ENCODE results near the gene PITPNB. TPM values are rescaled to one million over a fixed set of nuclear protein-coding genes. Genes with fewer than 3 reads are reported as not detected.

The PITPNB gene
- total RNA-seq, 1 donor from 2014 or later: 58.6 TPM

DNA sequence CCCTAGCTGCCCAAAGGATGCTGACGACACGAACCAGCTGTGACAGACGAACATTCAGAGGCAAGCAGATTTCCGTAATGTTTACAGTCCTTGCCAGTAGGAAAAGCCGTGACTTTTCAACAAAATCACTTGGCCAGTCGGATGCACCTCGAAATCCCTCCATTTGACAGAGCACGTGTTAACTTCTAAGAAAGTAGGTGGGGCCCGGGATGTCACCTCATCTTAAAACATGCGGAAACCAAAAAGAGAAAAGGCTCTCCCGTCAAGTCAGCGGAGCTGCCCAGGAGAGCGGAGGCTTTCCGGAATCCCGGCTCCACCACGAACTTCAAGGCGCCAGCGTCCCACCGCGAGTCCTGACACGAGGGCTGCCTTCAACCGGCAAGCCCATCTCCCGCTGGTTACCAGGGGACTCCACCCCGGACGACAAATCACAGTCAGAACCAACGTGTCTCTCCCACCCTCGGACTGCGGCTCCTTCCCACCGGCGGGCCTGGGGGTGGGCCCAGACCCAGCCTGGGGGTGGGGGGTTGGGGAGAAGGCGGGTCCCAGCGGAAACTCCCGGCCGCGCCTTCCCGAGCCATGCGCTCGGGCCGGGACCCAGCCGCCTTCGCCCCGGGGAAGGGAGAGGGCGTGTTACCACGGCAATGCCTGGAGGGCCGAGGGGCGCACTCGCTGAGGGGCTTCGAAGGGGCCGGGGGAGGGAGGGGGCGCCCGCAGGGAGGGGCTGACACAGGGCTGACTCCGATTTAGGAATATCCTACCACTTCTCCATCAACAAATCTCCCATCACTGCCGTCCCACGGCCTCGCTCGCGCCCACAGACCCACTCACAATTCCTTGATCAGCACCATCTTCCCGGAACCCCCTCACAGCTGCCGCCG lies 475 bp downstream of the PITPNB start:
- ATAC-seq: peak; percentile 77 to 83
- Histone ChIP-seq H3K27me3 (ENCODE audit: low read depth) (no peaks in the 10 kb centered on the region), H3K27ac (peak overlapping the region; percentile 89), H3K4me3 (peak overlapping the region; percentile 83), H3K4me1 (peaks cover 38% of the 10 kb centered on the region), H3K9me3 (no peaks in the 10 kb centered on the region), H3K36me3 (peaks cover 3% of the 10 kb centered on the region)
- no peak for TF ChIP-seq CTCF (IDR thresholded peaks at IDR 0.05)
- DNase-seq: peak; percentile 57
- intact Hi-C loops (cut with DNase I): no loop called here

- no peak for DNase-seq
- ATAC-seq: no peak
- Histone ChIP-seq H3K36me3 (no peaks in the 10 kb centered on the region), H3K4me3 (no peak overlapping the region), H3K27me3 (ENCODE audit: low read depth) (no peaks in the 10 kb centered on the region), H3K4me1 (peaks cover 60% of the 10 kb centered on the region), H3K9me3 (no peaks in the 10 kb centered on the region), H3K27ac (no peak overlapping the region)
- intact Hi-C loops (cut with DNase I): no loop called here
- no peak for TF ChIP-seq CTCF (IDR thresholded peaks at IDR 0.05)
These were observed 3.1 kb downstream of the PITPNB start for GRCh38 chr22:27915986-27916385.

GRCh38 chr22:27913162-27913741 lies 5.8 kb downstream of the PITPNB start:
- peak in 1 of 2 donors; percentile 21 for ATAC-seq
- H3K4me1 ChIP-seq: peaks cover 45% of the 10 kb centered on the region
- intact Hi-C loops (cut with DNase I): no loop called here

DNA sequence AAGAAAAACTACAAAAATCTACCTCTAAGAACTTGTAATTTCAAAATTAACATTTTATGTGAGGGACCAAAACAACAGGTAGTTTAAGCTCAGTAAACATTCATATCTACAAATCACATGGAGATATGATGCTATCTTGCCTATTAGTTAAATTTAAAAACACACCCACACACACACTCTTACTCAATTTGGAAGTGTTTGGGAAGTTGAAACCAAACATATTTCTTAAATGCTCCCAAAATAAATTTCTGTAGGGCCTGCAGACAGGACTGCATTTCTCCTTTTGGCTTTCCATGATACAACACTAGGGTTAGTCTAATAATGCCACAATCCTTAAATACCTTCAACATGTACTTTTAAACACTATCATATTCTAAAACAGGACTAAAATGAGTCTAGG lies 7.0 kb downstream of the PITPNB start:
- intact Hi-C loops (cut with DNase I): no loop called here
- Histone ChIP-seq H3K27ac (no peak overlapping the region), H3K4me3 (no peak overlapping the region), H3K27me3 (ENCODE audit: low read depth) (no peaks in the 10 kb centered on the region), H3K4me1 (peaks cover 35% of the 10 kb centered on the region), H3K36me3 (peaks cover 25% of the 10 kb centered on the region), H3K9me3 (no peaks in the 10 kb centered on the region)
- TF ChIP-seq CTCF (IDR thresholded peaks at IDR 0.05): no peak
- no peak for ATAC-seq
- DNase-seq: no peak

More at GRCh38 chr22:27913162-27913741, 5.8 kb downstream of the PITPNB start:
- no peak for TF ChIP-seq CTCF (IDR thresholded peaks at IDR 0.05)
- no peak for DNase-seq
- Histone ChIP-seq H3K27me3 (ENCODE audit: low read depth) (no peaks in the 10 kb centered on the region), H3K9me3 (no peaks in the 10 kb centered on the region), H3K4me3 (no peak overlapping the region), H3K36me3 (peaks cover 25% of the 10 kb centered on the region), H3K27ac (no peak overlapping the region)

DNA sequence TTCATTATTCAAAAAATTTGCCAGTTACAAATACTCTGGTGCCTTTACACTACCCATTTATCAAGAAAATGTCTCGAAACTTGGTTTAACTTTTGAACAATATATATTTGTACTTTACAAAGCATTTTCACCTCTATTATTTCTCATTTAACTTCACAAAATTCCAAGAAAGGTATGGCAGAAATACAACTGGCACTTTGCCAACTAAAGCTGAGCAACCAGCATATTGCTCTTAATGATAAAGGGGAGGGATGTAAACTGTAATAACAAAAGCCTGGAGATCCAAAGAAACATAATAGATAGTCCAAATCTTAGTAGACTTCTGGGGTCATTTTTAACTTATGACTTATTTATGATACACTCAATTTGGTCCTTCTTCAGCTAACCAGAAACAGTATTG lies 7.7 kb downstream of the PITPNB start:
- ATAC-seq (no peak), DNase-seq (no peak)
- intact Hi-C loops (cut with DNase I): no loop called here
- peaks cover 35% of the 10 kb centered on the region for H3K4me1 ChIP-seq
- TF ChIP-seq CTCF (IDR thresholded peaks at IDR 0.05): no peak
- H3K27ac ChIP-seq: no peak overlapping the region
- peaks cover 25% of the 10 kb centered on the region for H3K36me3 ChIP-seq
- H3K27me3 ChIP-seq (ENCODE audit: low read depth): no peaks in the 10 kb centered on the region
- H3K4me3 ChIP-seq: no peak overlapping the region
- H3K9me3 ChIP-seq: no peaks in the 10 kb centered on the region
